MCF 10A (cell line): Measurements from ENCODE around the gene COG1. TPM values are rescaled to one million over a fixed set of nuclear protein-coding genes. Genes with fewer than 3 reads are reported as not detected.
A peak's percentile ranks its signal among the peaks of the same experiment; 100 is the strongest.

Experiments
- BruUV-seq: library from RNA; stranded (reverse); fragments of 400-500 nt; replicated peaks from 2 replicates; lab custom pipeline; 2021; lab: Mats Ljungman, UMichigan
- CTCF ChIA-PET: fragments of 300-600 bp; sonication (Branson Sonifier 250); formaldehyde crosslinking; extraction: SDS; loops from one replicate; lab custom pipeline; 2021; ENCODE audit warnings: antibody characterized with exemption, inconsistent platforms; lab: Yijun Ruan, JAX
- POLR2A ChIA-PET: fragments of 300-600, 350-650 bp; sonication (Branson Sonifier 250); formaldehyde crosslinking; extraction: SDS; loops from one replicate; lab custom pipeline; 2020; ENCODE audit warnings: antibody characterized with exemption, inconsistent platforms; lab: Yijun Ruan, JAX
- DNase-seq: peaks from one replicate; pipeline ENCODE4 v3.0.0-alpha.2; 2018; ENCODE audit not compliant: unreplicated experiment
- H3K27ac Mint-ChIP-seq: one replicate; pipeline ENCODE4 v1.8.0; 2022; ENCODE audit warnings: mild to moderate bottlenecking, low read depth, mixed read lengths; ENCODE audit not compliant: unreplicated experiment
- H3K27me3 Mint-ChIP-seq: one replicate; pipeline ENCODE4 v1.8.0; 2022; ENCODE audit warnings: mixed read lengths; ENCODE audit not compliant: insufficient read depth, unreplicated experiment
- H3K36me3 Mint-ChIP-seq: one replicate; pipeline ENCODE4 v1.8.0; 2022; ENCODE audit warnings: mild to moderate bottlenecking, moderate library complexity, mixed read lengths; ENCODE audit not compliant: insufficient read depth, unreplicated experiment
- H3K4me1 Mint-ChIP-seq: one replicate; pipeline ENCODE4 v1.8.0; 2022; ENCODE audit warnings: mixed read lengths; ENCODE audit not compliant: insufficient read depth, unreplicated experiment
- H3K4me3 Mint-ChIP-seq: one replicate; pipeline ENCODE4 v1.8.0; 2022; ENCODE audit warnings: mild to moderate bottlenecking, moderate library complexity, mixed read lengths; ENCODE audit not compliant: unreplicated experiment
- H3K9me3 Mint-ChIP-seq: one replicate; pipeline ENCODE4 v1.8.0; 2022; ENCODE audit warnings: mixed read lengths; ENCODE audit not compliant: unreplicated experiment
- intact Hi-C: fragments of 100-400 bp; cut with micrococcal nuclease; formaldehyde crosslinking; loops from 2 replicates; pipeline ENCODE4 v1.14.1; 2022
- total RNA-seq: library from RNA; stranded (reverse); gene quantifications from 2 replicates; pipeline ENCODE4 v1.2.3, GENCODE V29; 2022
- TF ChIP-seq, protein P1 (sequence below): fragments of 200-600 bp; IDR thresholded peaks from one replicate; pipeline ENCODE4 v1.8.0; 2022; ENCODE audit warnings: antibody characterized with exemption, mild to moderate bottlenecking; ENCODE audit not compliant: unreplicated experiment

Gene COG1
- total RNA-seq, 1 experiment from 2014 or later: 42.8 TPM

DNA sequence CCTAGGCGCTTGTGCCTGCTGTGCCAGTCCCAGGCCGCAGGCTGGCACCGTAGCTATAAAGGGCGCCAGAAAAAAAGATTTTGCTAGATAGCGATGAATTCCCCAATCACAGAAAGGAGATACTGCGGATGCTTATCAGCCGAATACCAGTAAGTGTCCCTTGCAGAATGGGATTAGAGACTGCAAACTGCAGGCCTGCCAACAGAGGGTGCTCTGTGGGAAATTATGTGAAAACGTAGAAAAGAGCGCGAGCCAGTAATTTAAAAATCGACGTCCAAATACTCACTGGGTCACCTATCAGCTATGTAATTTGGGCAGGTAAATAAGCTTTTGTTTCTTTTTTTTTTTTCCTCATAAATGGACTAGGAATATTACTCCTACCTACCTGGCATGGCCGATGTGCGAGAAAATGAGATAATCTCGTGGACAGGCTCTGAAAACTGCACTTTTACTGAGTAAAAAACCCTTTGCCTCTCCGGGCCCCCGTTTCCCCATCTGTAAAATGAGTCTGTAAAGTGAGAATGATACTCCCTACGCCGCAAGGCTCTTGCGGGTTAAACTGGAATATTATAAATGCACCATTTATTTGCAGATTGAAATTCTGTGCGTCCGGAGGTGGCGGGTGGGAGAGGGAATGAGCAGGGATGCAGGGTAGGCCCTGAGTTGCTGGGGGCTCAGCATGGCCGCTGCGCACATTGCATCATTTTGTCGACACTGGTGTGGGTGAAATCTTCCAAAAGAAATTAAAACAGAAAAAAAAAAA lies 1.2 kb upstream of the COG1 start:
- TSS peak; percentile 31 for BruUV-seq
- Mint-ChIP-seq H3K36me3 (peaks cover 20% of the 10 kb centered on the region), H3K9me3 (no peaks in the 10 kb centered on the region), H3K27me3 (no peaks in the 10 kb centered on the region), H3K4me1 (peaks cover 5% of the 10 kb centered on the region), H3K4me3 (peak overlapping the region; percentile 95), H3K27ac (no peak overlapping the region)
- CTCF ChIA-PET: interaction anchor here (0.5 to 6.3 kb wide), 23 partner anchors 9 to 1060 kb away, joined by 3 to 130 read pairs (median 5); a partner anchor contains a TSS
- TF ChIP-seq, protein P1, sequence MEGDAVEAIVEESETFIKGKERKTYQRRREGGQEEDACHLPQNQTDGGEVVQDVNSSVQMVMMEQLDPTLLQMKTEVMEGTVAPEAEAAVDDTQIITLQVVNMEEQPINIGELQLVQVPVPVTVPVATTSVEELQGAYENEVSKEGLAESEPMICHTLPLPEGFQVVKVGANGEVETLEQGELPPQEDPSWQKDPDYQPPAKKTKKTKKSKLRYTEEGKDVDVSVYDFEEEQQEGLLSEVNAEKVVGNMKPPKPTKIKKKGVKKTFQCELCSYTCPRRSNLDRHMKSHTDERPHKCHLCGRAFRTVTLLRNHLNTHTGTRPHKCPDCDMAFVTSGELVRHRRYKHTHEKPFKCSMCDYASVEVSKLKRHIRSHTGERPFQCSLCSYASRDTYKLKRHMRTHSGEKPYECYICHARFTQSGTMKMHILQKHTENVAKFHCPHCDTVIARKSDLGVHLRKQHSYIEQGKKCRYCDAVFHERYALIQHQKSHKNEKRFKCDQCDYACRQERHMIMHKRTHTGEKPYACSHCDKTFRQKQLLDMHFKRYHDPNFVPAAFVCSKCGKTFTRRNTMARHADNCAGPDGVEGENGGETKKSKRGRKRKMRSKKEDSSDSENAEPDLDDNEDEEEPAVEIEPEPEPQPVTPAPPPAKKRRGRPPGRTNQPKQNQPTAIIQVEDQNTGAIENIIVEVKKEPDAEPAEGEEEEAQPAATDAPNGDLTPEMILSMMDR: peak; percentile 75
- peak; percentile 79 for DNase-seq
- POLR2A ChIA-PET: interaction anchor here (0.6 to 13.7 kb wide), 7 partner anchors 38 to 466 kb away, joined by 3 to 148 read pairs (median 3); a partner anchor contains a TSS
- intact Hi-C loops: loop anchor here (1.0 to 5.0 kb wide), 6 partner anchors 40 to 629 kb away; partner anchors contain the start of gene CDC42EP4

DNA sequence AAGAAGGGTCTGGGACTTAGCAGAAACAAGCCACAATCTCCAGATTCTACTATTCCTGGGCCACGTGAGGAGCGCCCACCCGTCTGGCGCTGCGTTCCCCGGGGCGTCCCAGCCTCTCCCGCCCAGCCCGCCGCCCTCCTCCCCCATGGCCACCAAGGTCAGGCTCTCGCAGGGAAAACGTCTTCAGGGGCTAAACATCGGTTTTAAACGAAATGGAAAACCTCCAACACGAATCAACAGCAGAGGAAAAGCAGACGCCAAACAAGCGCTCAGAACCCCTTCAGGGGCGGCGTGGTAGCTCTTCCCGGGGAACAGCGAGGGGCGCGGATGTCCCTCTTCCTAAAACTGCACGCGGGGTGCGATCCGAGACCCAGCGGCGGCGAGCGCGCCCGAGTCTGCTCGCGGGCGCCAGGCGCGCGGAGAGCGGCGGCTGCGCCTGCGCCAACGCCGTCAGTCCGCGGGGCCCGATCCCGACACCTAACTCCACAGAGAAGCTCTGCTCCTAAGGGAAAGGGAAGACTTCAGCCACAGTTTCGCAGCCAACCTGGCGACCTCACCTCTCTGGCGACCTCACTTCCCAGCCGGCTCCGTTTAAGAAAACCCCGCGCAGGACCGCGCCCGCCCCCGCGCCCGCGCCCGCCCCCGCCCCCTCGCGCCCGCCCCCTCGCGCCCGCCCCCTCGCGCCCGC lies 505 bp upstream of the COG1 start:
- BruUV-seq: no TSS peak
- DNase-seq: peak; percentile 59
- no peaks in the 10 kb centered on the region for H3K27me3 Mint-ChIP-seq
- H3K27ac Mint-ChIP-seq: peak overlapping the region; percentile 93
- peaks cover 27% of the 10 kb centered on the region for H3K36me3 Mint-ChIP-seq
- peaks cover 6% of the 10 kb centered on the region for H3K4me1 Mint-ChIP-seq
- peak overlapping the region; percentile 95 for H3K4me3 Mint-ChIP-seq
- TF ChIP-seq, protein P1: no peak
- CTCF ChIA-PET: interaction anchor here (0.6 to 6.3 kb wide), 14 partner anchors 15 to 513 kb away, joined by 3 to 130 read pairs (median 6); a partner anchor contains a TSS
- POLR2A ChIA-PET: interaction anchor here (0.6 to 13.7 kb wide), 8 partner anchors 37 to 502 kb away, joined by 3 to 148 read pairs (median 3); a partner anchor contains a TSS
- intact Hi-C loops: loop anchor here (2.0 to 5.0 kb wide), 2 partner anchors 120 to 630 kb away; partner anchors contain the start of gene CDC42EP4
- no peaks in the 10 kb centered on the region for H3K9me3 Mint-ChIP-seq

DNA sequence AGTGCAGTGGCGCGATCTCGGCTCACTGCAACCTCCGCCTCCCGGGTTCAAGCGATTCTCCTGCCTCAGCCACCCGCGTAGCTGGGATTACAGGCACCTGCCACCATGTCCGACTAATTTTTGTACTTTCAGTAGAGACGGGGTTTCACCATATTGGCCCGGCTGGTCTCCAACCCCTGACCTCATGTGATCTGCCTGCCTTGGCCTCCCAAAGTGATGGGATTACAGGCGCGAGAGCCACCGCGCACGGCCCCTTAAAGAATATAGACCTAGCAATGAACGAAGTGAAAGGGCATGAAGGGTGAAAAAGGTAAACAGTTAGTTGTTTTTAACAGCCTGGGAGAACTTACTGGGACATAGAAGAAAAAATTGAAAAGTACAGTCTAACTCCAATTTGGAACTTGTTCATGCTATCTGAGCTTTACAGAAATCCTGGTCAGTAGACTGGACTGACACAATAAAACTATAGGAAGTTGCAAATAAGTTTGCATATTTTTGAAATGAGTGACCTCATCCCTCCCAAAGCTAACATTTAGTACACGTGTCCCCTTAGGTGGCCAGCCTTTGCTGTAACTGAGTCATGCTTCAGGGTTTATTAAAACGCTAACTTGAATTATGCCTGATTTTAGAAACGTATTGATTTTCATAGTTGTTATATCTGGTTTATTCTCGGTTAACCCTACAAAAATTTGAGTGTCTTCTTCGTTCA lies 1.8 kb downstream of the COG1 start:
- DNase-seq: no peak
- ChIA-PET CTCF (interaction anchor here (0.6 to 1.1 kb wide), 7 partner anchors 21 to 814 kb away, joined by 3 to 5 read pairs (median 3); no protein-coding TSS in a partner anchor), POLR2A (interaction anchor here (0.8 to 13.7 kb wide), 5 partner anchors 9 to 166 kb away, joined by 3 to 148 read pairs (median 4); a partner anchor contains a TSS)
- intact Hi-C loops: loop anchor here (5.0 kb wide), 1 partner anchor 632 kb away; no protein-coding TSS in a partner anchor
- Mint-ChIP-seq H3K4me1 (peaks cover 6% of the 10 kb centered on the region), H3K36me3 (peaks cover 44% of the 10 kb centered on the region), H3K27ac (peak overlapping the region; percentile 35), H3K4me3 (peak overlapping the region; percentile 31), H3K27me3 (no peaks in the 10 kb centered on the region), H3K9me3 (no peaks in the 10 kb centered on the region)
- TF ChIP-seq, protein P1: no peak
- TSS peak; percentile 39 for BruUV-seq
